Esophagus squamous epithelium (tissue), 5 donors: ENCODE data around the gene CKS2. TPM values are rescaled to one million over a fixed set of nuclear protein-coding genes. Genes with fewer than 3 reads are reported as not detected.

Source experiments
- DNase-seq: peaks from one replicate; lab custom pipeline; 2025; lab: John Stamatoyannopoulos, UW
- H3K27ac ChIP-seq, 4 donors: fragments of 200-600 bp; sonication (generic); one replicate each; pipeline ENCODE4 v1.5.1; 2016 to 2019; ENCODE audit warnings: mild to moderate bottlenecking in 1 of 4
- H3K27me3 ChIP-seq, 4 donors: fragments of 200-600 bp; sonication (generic); 1 replicate in 3 of 4; 2 replicates in 1 of 4; pipeline versions ENCODE4 v1.5.1 to v1.6.0; 2017 to 2021; ENCODE audit warnings: antibody characterized with exemption in 1 of 4
- H3K36me3 ChIP-seq, 3 donors: fragments of 200-600 bp; sonication (generic); one replicate each; pipeline ENCODE4 v1.5.1; 2016 to 2019
- H3K4me1 ChIP-seq, 3 donors: fragments of 200-600 bp; sonication (generic); one replicate each; pipeline ENCODE4 v1.5.1; 2017 to 2019
- H3K4me3 ChIP-seq, 4 donors: fragments of 200-600 bp; sonication (generic); 1 replicate in 3 of 4; 2 replicates in 1 of 4; pipeline ENCODE4 v1.5.1; 2016 to 2019; ENCODE audit warnings: mild to moderate bottlenecking in 2 of 4, moderate library complexity in 1 of 4
- H3K9me3 ChIP-seq, 3 donors: fragments of 200-600 bp; sonication (generic); one replicate each; pipeline ENCODE4 v1.5.1; 2016 to 2019
- CTCF ChIP-seq, 6 experiments: fragments of 450-650 bp in 4 of 6; fragments of 200-600 bp in 2 of 6; sonication (generic) in 2 of 6; IDR thresholded peaks; one replicate each; pipeline ENCODE4 v1.5.1; 2016 to 2019; ENCODE audit warnings: antibody characterized with exemption in 6 of 6, mild to moderate bottlenecking in 4 of 6, moderate library complexity in 4 of 6
- POLR2A ChIP-seq, 4 donors: fragments of 450-650 bp; IDR thresholded peaks; one replicate each; pipeline ENCODE4 v1.6.1; 2017; ENCODE audit warnings: antibody characterized with exemption in 4 of 4, mild to moderate bottlenecking in 4 of 4, moderate library complexity in 3 of 4
- WGBS, 2 donors: methylation state at CpG; one replicate each; pipeline ENCODE4 v1.1.5; 2018; 5-methylcytosine and 5-hydroxymethylcytosine counted together
- intact Hi-C: fragments of 100-400 bp; cut with DNase I; formaldehyde crosslinking; loops from one replicate; pipeline ENCODE4 v1.15.0; 2022
- small RNA-seq, 4 donors: library from RNA; depleted of rRNA; stranded (forward); fragments of <200 nt; gene quantifications; one replicate each; pipeline ENCODE3, GENCODE V24; 2016
- total RNA-seq, 4 donors: library from RNA; depleted of rRNA; stranded (reverse); fragments of >200 nt; gene quantifications; one replicate each; pipeline ENCODE4 v1.1.0, GENCODE V29; 2016
- donor health status: DM: yes; HTN: yes; CAD: no.

CKS2 gene
- total RNA-seq, 4 donors from 2014 or later: 17.9 to 93.5 (median 57.6) TPM

GRCh38 chr9:89365532-89365912 is 54.5 kb downstream of the CKS2 start:
- no peak for DNase-seq
- peaks cover 4 to 35% (median 21%) of the 10 kb centered on the region in 3 donors for H3K36me3 ChIP-seq
- TF ChIP-seq CTCF (IDR thresholded peaks at IDR 0.05) (no peak), POLR2A (IDR thresholded peaks at IDR 0.05) (no peak)
- no peaks in the 10 kb centered on the region for H3K27me3 ChIP-seq
- H3K9me3 ChIP-seq: no peaks in the 10 kb centered on the region
- H3K27ac ChIP-seq: no peak overlapping the region
- WGBS, 2 donors: 83 to 95% methylated on average over 2 of the region's 2 CpGs
- intact Hi-C loops: no loop called here
- no peak overlapping the region for H3K4me3 ChIP-seq
- H3K4me1 ChIP-seq: peaks cover 0 to 8% (median 0%) of the 10 kb centered on the region in 3 donors

Small RNA genes within 50 kb of the gene (small RNA-seq; reads per million reads assigned to genes)
- gene MIR3153: 0 reads per million in 4 donors

Other genes with a start within 250 kb of the CKS2 start
- gene SHC3, start 132.4 kb upstream of the CKS2 start, total RNA-seq: 1 to 10 TPM in 2 of 4 donors, under 1 TPM in 2; 0.38 to 9.3 (median 4.4) TPM
- gene SECISBP2, start 7.3 kb downstream of the CKS2 start, total RNA-seq: 10 to 100 TPM; 23.1 to 50.9 (median 27.7) TPM
- 10 to 100 TPM; 12.8 to 52.0 (median 20.5) TPM for gene SEMA4D, start 186.9 kb downstream of the CKS2 start, total RNA-seq